Right lobe of liver (tissue), 6 donors: ENCODE measurements around the gene CEP85L. TPM values are rescaled to one million over a fixed set of nuclear protein-coding genes. Genes with fewer than 3 reads are reported as not detected.

Experiments
- ATAC-seq, 4 donors: fragments of 200-7000 bp; cut with Tn5 transposase; one replicate each; pipeline ENCODE4 v1.9.1; 2020; ENCODE audit warnings: mild to moderate bottlenecking in 4 of 4, moderate library complexity in 4 of 4
- DNase-seq, 3 donors: peaks; one replicate each; pipeline ENCODE4 v3.0.0-alpha.2; 2020
- H3K27ac ChIP-seq, 3 donors: fragments of 200-600 bp; one replicate each; pipeline ENCODE4 v1.8.0; 2022
- H3K27me3 ChIP-seq, 2 donors: fragments of 200-600 bp; one replicate each; pipeline ENCODE4 v1.8.0; 2022
- H3K36me3 ChIP-seq, 4 donors: fragments of 200-600 bp; sonication (generic) in 1 of 4; one replicate each; pipeline versions ENCODE4 v1.5.1 to v1.8.0; 2017 to 2022; ENCODE audit warnings: control low read depth in 1 of 4
- H3K4me1 ChIP-seq, 4 donors: fragments of 200-600 bp; sonication (generic) in 1 of 4; one replicate each; pipeline versions ENCODE4 v1.5.1 to v1.8.0; 2017 to 2022; ENCODE audit warnings: control low read depth in 1 of 4
- H3K4me3 ChIP-seq, 3 donors: fragments of 200-600 bp; one replicate each; pipeline ENCODE4 v1.8.0; 2022
- H3K9me3 ChIP-seq, 4 donors: fragments of 200-600 bp; sonication (generic) in 1 of 4; one replicate each; pipeline versions ENCODE4 v1.5.1 to v1.8.0; 2017 to 2022; ENCODE audit warnings: control low read depth in 1 of 4
- POLR2A ChIP-seq: fragments of 450-650 bp; IDR thresholded peaks from one replicate; pipeline ENCODE4 v1.6.1; 2017; ENCODE audit warnings: antibody characterized with exemption, mild to moderate bottlenecking
- WGBS: methylation state at CpG from one replicate; pipeline ENCODE4 v1.1.6; 2018; ENCODE audit warnings: low coverage, low lambda C conversion rate; ENCODE audit not compliant: insufficient coverage; ENCODE audit errors: missing lambda C conversion rate; 5-methylcytosine and 5-hydroxymethylcytosine counted together
- intact Hi-C, 2 donors: fragments of 100-400 bp; cut with DNase I; formaldehyde crosslinking; loops; one replicate each; pipeline versions ENCODE4 v1.11.2 to v1.14.1; 2022
- total RNA-seq, 6 experiments: library from RNA; depleted of rRNA in 2 of 6; stranded (reverse); fragments of >200 nt in 2 of 6; fragmentation: NEBNext Ultra II Directional in 3 of 6; extraction: Animal tissue kit (Norgen Biotek cat#: 25700) in 3 of 6; gene quantifications; one replicate each; pipeline versions ENCODE4 v1.1.0 to v1.2.4, GENCODE V29; 2016 to 2023
- TF ChIP-seq, protein P1 (sequence below), 4 donors: fragments of 200-600 bp in 3 of 4; fragments of 450-650 bp in 1 of 4; IDR thresholded peaks; one replicate each; pipeline versions ENCODE4 v1.5.1 to v1.8.0; 2016 to 2022; ENCODE audit warnings: antibody characterized with exemption in 4 of 4, mild to moderate bottlenecking in 2 of 4
- donor health status: DM: no; HTN: yes; CAD: no.
- donor health status: DM: no; HTN: no; CAD: no.
- donor health status: DM: no; HTN: no; CAD: no.
- donor health status: DM: no; HTN: yes; CAD: no.
- donor health status: DM: no; HTN: yes; CAD: no.

CEP85L gene
- total RNA-seq, 6 experiments from 2014 or later, result 2.9 to 8.7 (median 4.1) TPM

DNA sequence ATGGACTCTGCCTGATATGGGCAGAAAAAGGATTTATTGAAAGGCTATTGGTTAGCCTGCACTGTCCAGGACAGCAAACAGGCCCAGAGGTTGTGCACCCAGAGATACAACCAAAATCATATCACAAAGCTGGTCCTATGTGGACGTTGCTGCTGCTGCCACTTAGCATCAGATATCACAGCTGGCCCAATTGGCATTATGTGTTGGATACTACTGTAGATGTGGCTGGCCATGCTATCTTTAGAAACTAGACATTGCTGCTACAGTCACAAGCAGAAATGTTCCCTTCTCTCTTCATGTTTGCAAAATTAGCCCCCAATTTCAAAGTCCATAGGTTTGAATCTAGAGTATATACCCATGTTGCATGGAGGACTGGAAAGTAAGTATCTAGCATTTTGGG lies 42.2 kb upstream of the CEP85L start:
- TF ChIP-seq, protein P1, sequence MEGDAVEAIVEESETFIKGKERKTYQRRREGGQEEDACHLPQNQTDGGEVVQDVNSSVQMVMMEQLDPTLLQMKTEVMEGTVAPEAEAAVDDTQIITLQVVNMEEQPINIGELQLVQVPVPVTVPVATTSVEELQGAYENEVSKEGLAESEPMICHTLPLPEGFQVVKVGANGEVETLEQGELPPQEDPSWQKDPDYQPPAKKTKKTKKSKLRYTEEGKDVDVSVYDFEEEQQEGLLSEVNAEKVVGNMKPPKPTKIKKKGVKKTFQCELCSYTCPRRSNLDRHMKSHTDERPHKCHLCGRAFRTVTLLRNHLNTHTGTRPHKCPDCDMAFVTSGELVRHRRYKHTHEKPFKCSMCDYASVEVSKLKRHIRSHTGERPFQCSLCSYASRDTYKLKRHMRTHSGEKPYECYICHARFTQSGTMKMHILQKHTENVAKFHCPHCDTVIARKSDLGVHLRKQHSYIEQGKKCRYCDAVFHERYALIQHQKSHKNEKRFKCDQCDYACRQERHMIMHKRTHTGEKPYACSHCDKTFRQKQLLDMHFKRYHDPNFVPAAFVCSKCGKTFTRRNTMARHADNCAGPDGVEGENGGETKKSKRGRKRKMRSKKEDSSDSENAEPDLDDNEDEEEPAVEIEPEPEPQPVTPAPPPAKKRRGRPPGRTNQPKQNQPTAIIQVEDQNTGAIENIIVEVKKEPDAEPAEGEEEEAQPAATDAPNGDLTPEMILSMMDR (IDR thresholded peaks at IDR 0.05), result no peak
- TF ChIP-seq POLR2A, result no peak
- Histone ChIP-seq H3K27me3 (no peaks in the 10 kb centered on the region), H3K4me1 (no peaks in the 10 kb centered on the region), H3K4me3 (no peak overlapping the region), H3K36me3 (no peaks in the 10 kb centered on the region), H3K9me3 (no peaks in the 10 kb centered on the region), H3K27ac (no peak overlapping the region)
- DNase-seq (no peak), ATAC-seq (no peak)
- intact Hi-C loops, result no loop called here
- 57% methylated on average over 1 of the region's 1 CpG for WGBS

DNA sequence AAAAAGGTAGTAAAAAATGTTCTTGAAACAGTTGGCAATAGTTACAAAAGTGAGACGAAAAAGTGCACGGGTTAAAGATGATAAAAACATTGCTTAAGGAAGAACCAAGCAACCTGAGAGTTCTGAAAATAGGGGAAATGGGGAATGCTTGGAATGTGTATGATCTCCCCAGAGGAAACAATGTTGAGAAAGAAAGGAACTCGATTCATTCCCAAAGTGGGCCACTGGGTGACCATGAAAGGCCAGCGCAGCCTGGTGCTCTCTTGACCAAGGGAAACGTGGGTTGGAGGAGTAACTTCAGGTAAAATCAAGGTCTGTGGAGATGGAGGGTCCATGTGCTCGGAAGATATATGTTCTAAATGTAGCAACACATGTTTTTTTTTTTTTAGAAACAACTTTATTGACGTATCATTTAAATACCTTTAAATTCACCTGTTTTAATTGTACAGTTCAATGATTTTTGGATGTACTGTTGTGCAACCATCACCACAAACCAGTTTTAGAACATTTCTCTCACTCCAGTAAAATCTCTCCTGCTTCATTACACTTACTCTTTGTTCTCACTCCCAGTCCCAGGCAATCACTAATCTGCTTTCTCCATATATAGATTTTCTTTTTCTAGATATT lies 34.5 kb upstream of the CEP85L start:
- no peak for DNase-seq
- H3K27ac ChIP-seq, result no peak overlapping the region
- WGBS, result 70% methylated on average over 7 of the region's 7 CpGs
- no peak for ATAC-seq
- no peaks in the 10 kb centered on the region for H3K9me3 ChIP-seq
- H3K4me3 ChIP-seq, result no peak overlapping the region
- TF ChIP-seq, protein P1 (IDR thresholded peaks at IDR 0.05), result no peak
- no peak for TF ChIP-seq POLR2A
- H3K27me3 ChIP-seq, result no peaks in the 10 kb centered on the region
- no peaks in the 10 kb centered on the region for H3K4me1 ChIP-seq
- no peaks in the 10 kb centered on the region for H3K36me3 ChIP-seq
- intact Hi-C loops, result no loop called here

DNA sequence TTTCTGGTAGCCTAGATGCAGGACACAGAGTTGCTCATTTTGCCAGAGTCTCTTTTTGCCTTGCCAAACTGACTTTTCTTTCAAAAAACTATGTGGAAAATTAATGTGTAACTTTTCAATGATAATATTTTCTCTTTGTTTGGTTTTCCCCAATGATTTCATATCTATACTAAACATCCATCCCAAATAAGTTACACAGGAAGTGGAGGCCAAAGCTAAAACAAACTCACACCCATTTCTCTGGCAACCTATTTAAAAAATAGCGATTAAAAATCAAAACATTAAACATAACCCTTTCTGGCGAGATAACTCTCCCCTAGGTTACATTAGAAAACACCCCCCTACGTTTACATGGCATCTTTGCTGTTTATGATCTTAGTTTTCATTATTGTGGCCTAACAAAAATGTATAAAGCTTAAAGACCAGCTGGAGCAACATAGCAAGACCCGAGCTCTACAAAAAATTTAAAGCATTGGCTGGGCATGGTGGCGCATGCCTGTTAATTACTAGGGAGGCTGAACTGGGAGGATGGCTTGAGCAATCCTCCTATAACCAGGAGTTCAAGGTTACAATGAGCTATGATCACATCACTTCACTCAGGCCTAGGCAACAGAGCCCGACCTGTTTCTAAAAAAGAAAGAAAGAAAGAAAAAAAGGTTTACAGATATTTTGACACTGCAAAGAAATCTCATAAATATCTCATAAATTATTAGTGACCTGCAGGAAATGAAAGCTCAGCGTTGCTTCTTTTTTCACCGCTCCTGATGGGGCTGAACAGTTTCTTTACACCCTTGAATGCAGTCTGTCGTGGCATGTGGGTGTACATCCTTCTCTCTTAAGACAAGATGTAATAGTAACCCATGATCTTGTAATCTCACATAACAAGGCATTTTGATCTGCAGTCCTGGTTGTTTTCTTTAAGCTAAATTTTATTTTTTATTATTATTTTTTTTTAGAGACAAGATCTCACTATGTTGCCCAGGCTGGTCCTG lies 32.8 kb upstream of the CEP85L start:
- Histone ChIP-seq H3K27me3 (no peaks in the 10 kb centered on the region), H3K4me1 (no peaks in the 10 kb centered on the region), H3K36me3 (no peaks in the 10 kb centered on the region), H3K27ac (no peak overlapping the region), H3K4me3 (no peak overlapping the region), H3K9me3 (no peaks in the 10 kb centered on the region)
- intact Hi-C loops, result no loop called here
- DNase-seq, result no peak
- TF ChIP-seq POLR2A, result no peak
- TF ChIP-seq, protein P1 (IDR thresholded peaks at IDR 0.05), result no peak
- 78% methylated on average over 9 of the region's 9 CpGs for WGBS
- ATAC-seq, result no peak

DNA sequence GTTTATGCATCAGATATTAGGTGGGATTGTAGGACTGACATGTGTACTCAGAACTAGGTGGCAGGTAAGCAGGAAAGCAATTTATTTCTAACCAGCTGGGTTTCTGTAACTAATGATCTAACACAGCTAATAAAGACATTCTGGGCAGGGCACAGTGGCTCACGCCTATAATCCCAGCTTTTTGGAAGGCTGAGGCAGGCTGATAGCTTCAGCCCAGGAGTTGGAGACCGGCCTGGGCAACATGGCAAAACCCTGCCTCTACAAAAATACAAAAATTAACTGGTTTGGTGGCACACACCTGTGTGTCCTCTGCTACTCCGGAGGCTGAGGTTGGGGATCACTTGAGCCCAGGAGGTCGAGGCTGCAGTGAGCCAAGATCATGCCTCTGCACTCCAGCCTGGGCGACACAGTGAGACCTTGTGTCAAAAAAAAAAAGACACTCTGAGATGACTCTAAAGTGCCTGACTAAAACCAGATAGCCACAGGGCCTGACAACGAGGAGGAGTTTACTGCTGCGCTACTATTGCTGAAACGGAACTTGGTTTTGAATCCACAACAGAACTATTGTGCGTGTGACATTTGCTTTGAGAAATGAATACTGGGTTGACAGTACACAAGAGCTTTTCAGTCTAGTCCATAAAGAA lies 29.2 kb upstream of the CEP85L start:
- Histone ChIP-seq H3K27me3 (no peaks in the 10 kb centered on the region), H3K9me3 (no peaks in the 10 kb centered on the region), H3K4me3 (no peak overlapping the region), H3K36me3 (no peaks in the 10 kb centered on the region), H3K4me1 (no peaks in the 10 kb centered on the region), H3K27ac (no peak overlapping the region)
- WGBS, result 81% methylated on average over 6 of the region's 9 CpGs
- ATAC-seq, result no peak
- intact Hi-C loops, result no loop called here
- TF ChIP-seq POLR2A, result no peak
- TF ChIP-seq, protein P1 (IDR thresholded peaks at IDR 0.05), result no peak
- no peak for DNase-seq
